HPDE6-E6E7 (cell line): ENCODE data around the gene CBFA2T2.
A peak's percentile ranks its signal among the peaks of the same experiment; 100 is the strongest.
"Not testable (repeated sequence)": the region's sequence is repeated elsewhere in the genome, so short reads cannot be mapped to it uniquely, and the experiment has no call there.

Source experiments
- DNase-seq: peaks from one replicate; pipeline ENCODE4 v3.0.0; 2011; ENCODE audit warnings: missing footprints; ENCODE audit errors: extremely low spot score

The CBFA2T2 gene

DNA sequence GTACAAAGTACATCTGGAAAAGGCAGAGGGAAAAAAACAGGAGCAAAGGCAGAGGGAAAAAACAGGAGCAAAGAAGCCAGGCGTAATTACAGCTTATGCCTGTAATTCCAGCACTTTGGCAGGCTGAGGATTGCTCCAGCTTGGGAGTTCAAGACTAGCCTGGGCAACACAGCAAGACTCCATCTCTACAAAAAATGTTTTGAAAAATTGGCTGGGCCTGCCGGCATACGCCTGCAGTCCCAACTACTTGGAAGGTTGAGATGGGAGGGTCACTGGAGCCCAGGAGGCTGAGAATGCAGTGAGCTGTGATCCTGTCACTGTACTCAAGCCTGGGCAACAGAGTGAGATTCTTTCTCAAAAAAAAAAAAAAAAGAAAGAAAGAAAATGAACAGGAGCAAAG is 19.0 kb upstream of the CBFA2T2 start:
- DNase-seq = no peak

DNA sequence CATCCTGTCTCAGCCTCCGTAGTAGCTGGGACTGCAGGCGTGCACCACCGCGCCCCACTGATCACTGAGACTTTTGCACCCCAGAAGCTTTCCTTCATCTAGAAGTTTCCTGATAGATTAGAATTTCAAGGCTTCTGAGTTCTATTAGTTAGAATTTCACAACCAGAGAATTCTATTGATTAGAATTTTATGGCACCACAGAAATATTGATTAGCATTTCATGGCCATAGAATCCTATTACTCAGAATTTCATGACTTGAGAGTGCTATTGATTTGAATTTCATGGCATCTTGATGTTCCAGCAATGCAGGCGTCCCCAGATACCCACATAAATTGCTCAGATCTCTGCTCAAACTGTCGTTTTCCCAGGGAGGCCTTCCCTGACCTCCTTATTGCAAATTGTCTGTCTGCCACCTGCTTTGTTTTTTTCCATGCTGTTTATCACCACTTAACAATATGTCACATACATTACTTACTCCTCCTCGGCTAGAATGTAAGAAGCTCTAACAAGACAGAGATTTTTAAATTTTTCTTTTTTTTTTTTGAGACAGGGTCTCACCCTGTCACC is 16.9 kb upstream of the CBFA2T2 start:
- DNase-seq = no peak

DNA sequence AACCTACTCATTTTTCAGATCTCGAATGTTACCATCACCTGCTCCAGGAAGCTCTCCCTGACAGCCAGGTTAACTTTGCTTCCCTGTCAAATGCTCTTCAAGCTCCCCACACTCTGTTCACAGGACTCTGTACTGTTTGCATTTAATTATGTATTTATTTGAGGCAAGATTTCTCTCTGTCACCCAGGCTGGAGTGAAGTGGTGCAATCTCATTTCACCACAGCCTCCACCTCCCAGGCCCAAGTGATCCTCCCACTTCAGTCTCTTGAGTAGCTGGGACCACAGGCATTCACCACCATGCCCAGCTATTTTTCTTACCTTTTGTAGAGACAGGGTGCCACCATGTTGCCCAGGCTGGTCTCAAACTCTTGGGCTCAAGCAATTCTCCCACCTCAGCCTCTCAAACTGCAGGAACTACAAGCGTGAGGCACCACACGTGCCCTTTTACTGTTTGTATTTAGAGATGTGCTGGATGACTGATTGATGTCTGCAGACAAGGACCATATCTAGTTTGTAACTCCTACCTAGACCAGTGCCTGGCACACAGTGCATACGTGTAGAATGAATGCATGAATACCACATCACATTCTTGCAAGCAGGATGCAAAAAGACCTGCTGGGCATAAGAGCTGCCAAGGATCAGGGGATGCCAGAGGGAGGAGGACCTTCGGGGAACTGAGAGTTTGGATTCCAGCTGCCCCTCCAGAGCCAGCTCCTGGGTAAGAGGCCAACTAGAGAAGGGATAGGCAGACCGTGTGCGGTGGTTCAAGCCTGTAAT is 15.6 kb upstream of the CBFA2T2 start:
- no peak for DNase-seq

DNA sequence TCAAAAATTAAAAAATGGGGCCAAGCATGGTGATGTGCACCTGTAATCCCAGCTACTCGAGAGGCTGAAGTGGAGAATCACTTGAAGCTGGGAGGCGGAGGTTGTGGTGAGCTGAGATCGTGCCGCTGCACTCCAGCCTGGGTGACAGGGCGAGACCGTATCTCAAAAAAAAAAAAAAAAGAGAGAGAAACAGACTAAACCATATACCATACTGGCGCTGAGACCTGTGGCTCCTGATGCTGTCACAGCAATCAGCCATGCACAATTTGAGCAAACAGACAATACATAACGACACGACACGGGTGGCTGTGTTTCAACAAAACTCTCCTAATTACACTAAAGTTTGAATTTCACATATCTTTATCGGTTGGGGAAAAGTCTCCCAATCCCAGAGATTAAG is 14.9 kb upstream of the CBFA2T2 start:
- DNase-seq = no peak

GRCh38 chr20:33475381-33476152 is 14.3 kb upstream of the CBFA2T2 start:
- no peak for DNase-seq

DNA sequence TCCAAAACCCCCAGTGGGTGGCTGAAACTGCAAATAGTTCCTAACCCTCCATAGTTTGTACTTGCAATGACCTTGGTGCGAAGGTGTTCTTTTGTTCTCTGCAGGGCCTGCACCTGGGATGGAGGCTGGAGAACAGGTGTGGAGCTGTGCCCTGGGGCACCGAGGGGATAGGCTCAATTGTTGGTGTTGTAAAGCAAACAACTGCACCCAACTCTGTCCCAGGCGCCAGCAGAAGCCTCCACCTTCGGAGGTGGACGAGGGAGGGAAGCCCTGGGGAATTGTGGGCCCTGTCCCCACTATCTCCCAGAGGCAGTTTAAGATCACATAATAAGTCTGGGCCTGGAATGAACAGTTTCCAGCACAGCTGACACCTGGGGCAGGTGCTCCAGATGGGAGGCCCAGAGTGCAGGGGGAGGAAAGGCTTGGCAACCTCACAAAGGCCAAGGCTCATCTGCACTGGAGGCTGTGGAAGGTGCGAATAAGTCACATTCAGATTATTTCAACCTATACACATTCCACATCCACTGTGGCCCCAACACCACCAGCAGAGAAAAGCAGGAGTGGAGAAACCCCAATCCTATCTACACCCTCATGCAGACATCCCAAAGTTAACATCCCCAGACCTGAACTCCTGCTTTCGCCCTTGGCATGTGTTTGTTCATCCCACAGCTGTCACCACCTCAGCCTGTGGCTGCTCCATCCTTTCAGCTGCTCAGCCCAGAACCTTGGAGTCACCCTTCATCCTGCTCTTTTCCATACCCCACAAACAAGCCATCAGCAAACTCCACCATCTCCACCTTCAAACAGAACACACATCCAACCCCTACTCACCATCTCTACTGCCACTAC is 12.3 kb upstream of the CBFA2T2 start:
- no peak for DNase-seq

GRCh38 chr20:33480048-33480447 is 9.8 kb upstream of the CBFA2T2 start:
- no peak for DNase-seq

GRCh38 chr20:33481431-33481941 is 8.4 kb upstream of the CBFA2T2 start:
- DNase-seq = no peak

DNA sequence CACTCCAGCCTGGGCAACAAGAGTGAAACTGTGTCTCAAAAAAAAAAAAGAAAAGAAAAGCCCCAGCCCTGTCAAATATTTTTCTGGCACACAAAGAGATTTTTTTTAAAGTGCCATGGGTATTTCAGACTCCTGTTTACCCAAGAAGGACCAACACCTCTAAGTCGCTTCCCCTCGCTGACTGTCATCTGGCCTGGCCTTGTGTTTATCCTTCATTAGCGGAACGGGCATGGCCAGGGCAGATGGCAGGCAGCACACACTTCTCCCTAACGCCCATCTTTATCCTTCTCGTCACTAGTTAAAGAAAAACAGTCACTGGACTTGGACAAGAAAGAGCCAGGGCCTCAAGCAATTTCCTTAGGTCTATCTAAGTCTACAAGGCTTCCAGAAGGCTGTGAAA is 7.3 kb upstream of the CBFA2T2 start:
- no peak for DNase-seq

DNA sequence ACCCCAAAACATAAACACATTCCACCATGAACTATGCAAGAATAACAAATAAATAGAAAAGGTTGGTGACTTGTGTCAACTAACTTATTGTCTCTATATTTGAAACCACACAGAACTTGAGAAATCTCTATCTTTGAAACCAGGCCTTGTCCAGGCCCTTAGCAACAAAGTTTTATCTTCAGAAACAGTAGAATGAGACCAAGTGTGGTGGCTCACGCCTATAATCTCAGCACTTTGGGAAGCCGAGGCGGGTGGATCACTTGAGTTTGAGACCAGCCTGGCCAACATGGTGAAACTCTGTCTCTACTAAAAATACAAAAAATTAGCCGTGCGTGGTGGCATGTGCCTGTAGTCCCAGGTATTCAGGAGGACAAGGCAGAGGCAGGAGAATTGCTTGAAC is 6.7 kb upstream of the CBFA2T2 start:
- not testable (repeated sequence) for DNase-seq

DNA sequence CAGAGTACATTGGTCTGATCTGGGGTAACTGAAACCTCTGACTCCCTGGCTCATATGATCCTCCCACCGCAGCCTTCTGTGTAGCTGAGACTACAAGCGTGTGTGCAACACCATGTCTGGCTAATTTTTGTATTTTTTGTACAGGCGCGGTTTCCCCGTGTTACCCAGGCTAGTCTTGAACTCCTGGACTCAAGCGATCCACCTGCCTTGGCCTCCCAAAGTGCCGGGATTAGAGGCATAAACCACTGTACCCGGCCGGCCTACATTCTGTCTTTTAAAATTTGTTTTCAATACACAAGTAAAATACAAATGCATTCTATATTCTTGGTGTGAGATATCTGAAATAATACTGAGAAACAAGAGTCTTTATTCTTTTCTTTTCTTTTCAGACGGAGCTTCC is 1.7 kb upstream of the CBFA2T2 start:
- no peak for DNase-seq

- DNase-seq = not testable (repeated sequence)
These were observed 1.0 kb upstream of the CBFA2T2 start for GRCh38 chr20:33488661-33489494.

DNA sequence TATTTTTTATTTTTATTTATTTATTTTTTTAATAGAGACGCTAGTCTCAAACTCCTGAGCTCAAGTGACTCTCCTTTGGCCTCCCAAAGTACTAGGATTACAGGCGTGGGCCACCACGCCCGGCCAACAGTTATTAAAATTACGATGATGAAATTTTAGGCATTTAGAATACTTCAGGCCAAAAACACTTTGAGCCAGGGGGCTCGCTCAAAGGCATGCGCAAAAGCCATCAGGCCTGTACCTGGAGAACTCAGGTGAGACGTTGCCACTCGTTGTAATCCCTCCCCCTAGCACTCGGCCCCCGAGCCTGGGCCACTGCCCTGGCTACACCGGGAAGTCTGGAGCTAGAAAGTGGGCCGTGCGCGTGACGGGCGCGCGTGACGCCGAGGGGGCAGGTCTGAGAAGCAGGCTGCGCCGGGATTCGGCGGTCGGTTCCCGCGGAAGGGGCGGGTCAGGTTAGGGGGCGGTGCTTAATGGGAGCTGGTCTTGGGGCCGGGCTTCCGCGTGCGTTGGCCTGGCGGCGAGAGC is 337 bp upstream of the CBFA2T2 start:
- DNase-seq = peak; percentile 100

GRCh38 chr20:33490934-33491656 is 1.2 kb downstream of the CBFA2T2 start:
- no peak for DNase-seq

DNA sequence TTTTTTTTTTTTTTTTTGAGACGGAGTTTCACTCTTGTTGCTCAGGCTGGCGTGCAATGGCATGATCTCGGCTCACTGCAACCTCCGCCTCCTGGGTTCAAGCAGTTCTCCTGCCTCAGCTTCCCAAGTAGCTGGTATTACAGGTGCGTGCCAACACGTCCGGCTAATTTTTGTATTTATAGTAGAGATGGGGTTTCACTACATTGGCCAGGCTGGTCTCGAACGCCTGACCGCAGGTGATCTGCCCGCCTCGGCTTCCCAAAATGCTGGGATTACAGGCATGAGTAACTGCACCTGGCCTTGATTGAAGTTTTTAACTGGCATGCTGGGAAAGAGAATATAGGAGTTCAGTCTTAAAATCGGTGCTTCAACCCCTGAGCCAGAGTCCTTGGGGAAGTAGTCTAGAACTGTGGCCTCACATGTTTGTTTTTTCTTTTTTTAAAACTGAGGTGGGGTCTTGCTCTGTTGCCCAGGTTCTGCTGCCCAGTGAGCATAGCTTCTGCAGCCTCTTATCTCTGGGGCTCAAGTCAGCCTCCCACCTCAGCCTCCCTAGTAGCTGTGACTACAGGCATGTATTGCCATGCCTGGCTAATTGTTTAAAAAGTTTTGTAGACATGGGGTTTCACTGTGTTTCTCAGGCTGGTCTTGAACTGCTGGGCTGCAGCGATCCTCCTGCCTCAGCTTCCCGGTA is 3.3 kb downstream of the CBFA2T2 start:
- no peak for DNase-seq

- DNase-seq = not testable (repeated sequence)
These were observed 6.9 kb downstream of the CBFA2T2 start for GRCh38 chr20:33496776-33497175.

DNA sequence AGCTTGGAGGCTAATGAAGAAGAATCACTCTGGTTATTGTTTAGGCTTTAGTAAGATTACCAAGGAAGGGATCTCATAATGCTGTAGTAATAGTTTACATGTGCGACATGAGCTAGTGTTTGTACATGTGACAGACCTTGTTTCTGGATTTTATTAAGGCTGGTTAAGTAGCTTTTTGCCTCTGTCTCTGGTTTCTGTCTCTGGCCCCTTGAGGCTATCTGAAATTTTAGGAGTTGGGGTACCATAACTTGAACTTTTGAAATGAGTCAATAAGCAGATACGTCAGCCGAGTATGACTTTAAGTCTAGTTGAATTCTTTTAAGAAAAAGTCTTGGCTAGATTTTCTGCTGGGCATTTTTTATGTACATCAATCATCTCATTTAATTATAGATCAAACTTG is 9.5 kb downstream of the CBFA2T2 start:
- DNase-seq = no peak

- no peak for DNase-seq
These were observed 11.1 kb downstream of the CBFA2T2 start for GRCh38 chr20:33501000-33501399.

GRCh38 chr20:33503564-33503963 is 13.7 kb downstream of the CBFA2T2 start:
- no peak for DNase-seq
